Activated CD4-positive, alpha-beta T cell treated with anti-CD3 and anti-CD28 coated beads for 36 hours (primary cell): ENCODE data around the gene GLT6D1. TPM values are rescaled to one million over a fixed set of nuclear protein-coding genes. Genes with fewer than 3 reads are reported as not detected.
"Not testable (repeated sequence)": the region's sequence is repeated elsewhere in the genome, so short reads cannot be mapped to it uniquely, and the experiment has no call there.

ENCODE experiments used
- ATAC-seq: fragments of 200-7000 bp; cut with Tn5 transposase; one replicate; pipeline ENCODE4 v1.10.0; 2021; ENCODE audit warnings: mild to moderate bottlenecking, moderate library complexity
- CTCF ChIA-PET: fragments of 350-600 bp; sonication (Branson Sonifier 250); formaldehyde crosslinking; loops from one replicate; lab custom pipeline; 2021; ENCODE audit warnings: antibody characterized with exemption; lab: Charles Lee
- POLR2A ChIA-PET: fragments of 350-600 bp; sonication (Branson Sonifier 250); formaldehyde crosslinking; loops from one replicate; lab custom pipeline; 2021; ENCODE audit warnings: antibody characterized with exemption, inconsistent platforms; lab: Charles Lee
- DNase-seq: peaks from one replicate; pipeline ENCODE4 v3.0.0-alpha.2; 2020
- H3K27ac Mint-ChIP-seq: one replicate; pipeline ENCODE4 v1.8.0; 2021; ENCODE audit warnings: mixed read lengths
- H3K27me3 Mint-ChIP-seq: one replicate; pipeline ENCODE4 v1.8.0; 2021; ENCODE audit warnings: mixed read lengths
- H3K36me3 Mint-ChIP-seq: one replicate; pipeline ENCODE4 v1.8.0; 2021; ENCODE audit warnings: low read depth, mixed read lengths
- H3K4me1 Mint-ChIP-seq: one replicate; pipeline ENCODE4 v1.8.0; 2021; ENCODE audit warnings: mixed read lengths
- H3K4me3 Mint-ChIP-seq: one replicate; pipeline ENCODE4 v1.8.0; 2021; ENCODE audit warnings: mild to moderate bottlenecking, moderate library complexity, mixed read lengths
- H3K9me3 Mint-ChIP-seq: one replicate; pipeline ENCODE4 v1.8.0; 2021; ENCODE audit warnings: low read depth, mixed read lengths
- intact Hi-C, 2 experiments: fragments of 100-400 bp; cut with DNase I in 1 of 2; cut with micrococcal nuclease in 1 of 2; formaldehyde crosslinking; loops; one replicate each; pipeline versions ENCODE4 v1.14.2 to v1.15.1; 2022 to 2024; cut with DNase I, micrococcal nuclease
- total RNA-seq, 2 experiments: library from RNA; stranded (reverse); gene quantifications; one replicate each; pipeline ENCODE4 v1.2.3, GENCODE V29; 2021

Gene GLT6D1
- total RNA-seq, 2 experiments from 2014 or later = not detected

- POLR2A ChIA-PET = no interaction called here
- H3K27me3 Mint-ChIP-seq = peaks cover 8% of the 10 kb centered on the region
Measured at GRCh38 chr9:135648494-135649410, 9.4 kb upstream of the GLT6D1 start.

GRCh38 chr9:135647884-135648283 is 8.5 kb upstream of the GLT6D1 start:
- CTCF ChIA-PET = no interaction called here
- peaks cover 6% of the 10 kb centered on the region for H3K27me3 Mint-ChIP-seq

More at GRCh38 chr9:135648494-135649410, 9.4 kb upstream of the GLT6D1 start:
- DNase-seq (no peak), ATAC-seq (no peak)
- Mint-ChIP-seq H3K27ac (no peak overlapping the region), H3K4me3 (no peak overlapping the region), H3K9me3 (peaks cover 43% of the 10 kb centered on the region), H3K36me3 (peaks cover 2% of the 10 kb centered on the region), H3K4me1 (no peaks in the 10 kb centered on the region)
- CTCF ChIA-PET = no interaction called here
- intact Hi-C loops = no loop called here

GRCh38 chr9:135644631-135645218 is 5.4 kb upstream of the GLT6D1 start:
- Mint-ChIP-seq H3K36me3 (peaks cover 2% of the 10 kb centered on the region), H3K9me3 (peaks cover 39% of the 10 kb centered on the region), H3K27me3 (peaks cover 8% of the 10 kb centered on the region), H3K4me1 (no peaks in the 10 kb centered on the region), H3K4me3 (no peak overlapping the region), H3K27ac (no peak overlapping the region)
- DNase-seq = no peak
- no peak for ATAC-seq
- POLR2A ChIA-PET = no interaction called here
- CTCF ChIA-PET = no interaction called here
- intact Hi-C loops = no loop called here

More at GRCh38 chr9:135647884-135648283, 8.5 kb upstream of the GLT6D1 start:
- peaks cover 2% of the 10 kb centered on the region for H3K36me3 Mint-ChIP-seq
- no peak for DNase-seq
- H3K9me3 Mint-ChIP-seq = peaks cover 47% of the 10 kb centered on the region
- POLR2A ChIA-PET = no interaction called here
- intact Hi-C loops = no loop called here
- no peak for ATAC-seq
- no peak overlapping the region for H3K27ac Mint-ChIP-seq
- no peaks in the 10 kb centered on the region for H3K4me1 Mint-ChIP-seq
- no peak overlapping the region for H3K4me3 Mint-ChIP-seq

GRCh38 chr9:135641745-135642144 is 2.4 kb upstream of the GLT6D1 start:
- ATAC-seq (no peak), DNase-seq (no peak)
- CTCF ChIA-PET = no interaction called here
- H3K4me3 Mint-ChIP-seq = no peak overlapping the region
- H3K9me3 Mint-ChIP-seq = peaks cover 24% of the 10 kb centered on the region
- POLR2A ChIA-PET = no interaction called here
- H3K27me3 Mint-ChIP-seq = peaks cover 18% of the 10 kb centered on the region
- no peaks in the 10 kb centered on the region for H3K36me3 Mint-ChIP-seq
- intact Hi-C loops = no loop called here
- H3K27ac Mint-ChIP-seq = no peak overlapping the region
- H3K4me1 Mint-ChIP-seq = no peaks in the 10 kb centered on the region

- peaks cover 22% of the 10 kb centered on the region for H3K27me3 Mint-ChIP-seq
- DNase-seq (no peak), ATAC-seq (no peak)
- H3K27ac Mint-ChIP-seq = no peak overlapping the region
- H3K9me3 Mint-ChIP-seq = peaks cover 20% of the 10 kb centered on the region
- intact Hi-C loops = no loop called here
- no peaks in the 10 kb centered on the region for H3K4me1 Mint-ChIP-seq
- H3K36me3 Mint-ChIP-seq = no peaks in the 10 kb centered on the region
- H3K4me3 Mint-ChIP-seq = no peak overlapping the region
- CTCF ChIA-PET = no interaction called here
- POLR2A ChIA-PET = no interaction called here
Measured at GRCh38 chr9:135641047-135641446, 1.7 kb upstream of the GLT6D1 start.

GRCh38 chr9:135636930-135637530 is 2.3 kb downstream of the GLT6D1 start:
- POLR2A ChIA-PET = not testable (repeated sequence)

GRCh38 chr9:135632841-135633240 is 6.5 kb downstream of the GLT6D1 start:
- H3K4me1 Mint-ChIP-seq = no peaks in the 10 kb centered on the region
- POLR2A ChIA-PET = no interaction called here

More at GRCh38 chr9:135636930-135637530, 2.3 kb downstream of the GLT6D1 start:
- H3K27ac Mint-ChIP-seq, H3K36me3 Mint-ChIP-seq, H3K4me3 Mint-ChIP-seq, intact Hi-C loops, H3K4me1 Mint-ChIP-seq, DNase-seq, H3K9me3 Mint-ChIP-seq, ATAC-seq: not testable (repeated sequence)
- peaks cover 23% of the 10 kb centered on the region for H3K27me3 Mint-ChIP-seq
- CTCF ChIA-PET = interaction anchor here (0.7 kb wide), 1 partner anchor 35 kb away, joined by 3 read pairs; no protein-coding TSS in a partner anchor

GRCh38 chr9:135624282-135624681 is 15.1 kb downstream of the GLT6D1 start:
- Mint-ChIP-seq H3K4me3 (no peak overlapping the region), H3K36me3 (peaks cover 3% of the 10 kb centered on the region), H3K27me3 (peaks cover 16% of the 10 kb centered on the region), H3K27ac (no peak overlapping the region), H3K4me1 (no peaks in the 10 kb centered on the region), H3K9me3 (peaks cover 13% of the 10 kb centered on the region)
- ChIA-PET CTCF (no interaction called here), POLR2A (no interaction called here)
- intact Hi-C loops = no loop called here
- DNase-seq = no peak
- ATAC-seq = no peak

More at GRCh38 chr9:135632841-135633240, 6.5 kb downstream of the GLT6D1 start:
- intact Hi-C loops = no loop called here
- H3K27ac Mint-ChIP-seq = no peak overlapping the region
- no peak overlapping the region for H3K4me3 Mint-ChIP-seq
- peaks cover 3% of the 10 kb centered on the region for H3K9me3 Mint-ChIP-seq
- CTCF ChIA-PET = no interaction called here
- no peak for ATAC-seq
- no peaks in the 10 kb centered on the region for H3K36me3 Mint-ChIP-seq
- H3K27me3 Mint-ChIP-seq = peaks cover 15% of the 10 kb centered on the region
- no peak for DNase-seq

GRCh38 chr9:135622415-135623020 is 16.8 kb downstream of the GLT6D1 start:
- intact Hi-C loops = no loop called here
- ChIA-PET CTCF (interaction anchor here (0.8 kb wide), 1 partner anchor 19 kb away, joined by 4 read pairs; no protein-coding TSS in a partner anchor), POLR2A (no interaction called here)
- ATAC-seq (no peak), DNase-seq (no peak)
- Mint-ChIP-seq H3K27ac (no peak overlapping the region), H3K36me3 (peaks cover 3% of the 10 kb centered on the region), H3K27me3 (peaks cover 13% of the 10 kb centered on the region), H3K4me3 (no peak overlapping the region), H3K4me1 (no peaks in the 10 kb centered on the region), H3K9me3 (peaks cover 11% of the 10 kb centered on the region)

- no peaks in the 10 kb centered on the region for H3K36me3 Mint-ChIP-seq
- no peak overlapping the region for H3K27ac Mint-ChIP-seq
- intact Hi-C loops = no loop called here
- H3K27me3 Mint-ChIP-seq = peaks cover 4% of the 10 kb centered on the region
- H3K4me1 Mint-ChIP-seq = no peaks in the 10 kb centered on the region
- H3K9me3 Mint-ChIP-seq = no peaks in the 10 kb centered on the region
- DNase-seq (no peak), ATAC-seq (no peak)
- no peak overlapping the region for H3K4me3 Mint-ChIP-seq
- ChIA-PET CTCF (no interaction called here), POLR2A (no interaction called here)
Measured at GRCh38 chr9:135620558-135620957, 18.8 kb downstream of the GLT6D1 start.

- Mint-ChIP-seq H3K4me1 (no peaks in the 10 kb centered on the region), H3K4me3 (no peak overlapping the region), H3K27ac (no peak overlapping the region), H3K9me3 (no peaks in the 10 kb centered on the region), H3K27me3 (peaks cover 4% of the 10 kb centered on the region), H3K36me3 (no peaks in the 10 kb centered on the region)
- no peak for DNase-seq
- ATAC-seq = no peak
- ChIA-PET CTCF (no interaction called here), POLR2A (no interaction called here)
- intact Hi-C loops = no loop called here
Measured at GRCh38 chr9:135619599-135619886, 19.8 kb downstream of the GLT6D1 start.
